OCI-LY1 (cell line): ENCODE data around the gene ATCAY.

ENCODE experiments used
- H2AFZ ChIP-seq: fragments of 200-600 bp; sonication (generic), shearing (Covaris generic); 2 replicates; pipeline ENCODE4 v1.6.0; 2014; ENCODE audit warnings: antibody characterized with exemption, mild to moderate bottlenecking, low read length
- H3F3A ChIP-seq: fragments of 200-600 bp; sonication (generic), shearing (Covaris generic); 2 replicates; pipeline ENCODE4 v1.6.0; 2014; ENCODE audit warnings: mild to moderate bottlenecking, antibody characterized with exemption, low read length, moderate library complexity; ENCODE audit not compliant: insufficient read depth
- H3K27ac ChIP-seq: fragments of 200-600 bp; sonication (generic); 2 replicates; pipeline ENCODE4 v1.5.1; 2014; ENCODE audit warnings: low read length, mixed run types, mild to moderate bottlenecking, low read depth; ENCODE audit not compliant: poor library complexity, severe bottlenecking
- H3K27me3 ChIP-seq: fragments of 200-600 bp; sonication (generic); 2 replicates; pipeline ENCODE4 v1.6.0; 2014; ENCODE audit warnings: antibody characterized with exemption, mild to moderate bottlenecking, low read length, moderate library complexity; ENCODE audit not compliant: insufficient read depth
- H3K36me3 ChIP-seq: fragments of 200-600 bp; sonication (generic); 2 replicates; pipeline ENCODE4 v1.6.1; 2014; ENCODE audit warnings: mild to moderate bottlenecking, antibody characterized with exemption, low read length, moderate library complexity, mixed read lengths; ENCODE audit not compliant: insufficient read depth
- H3K4me1 ChIP-seq: fragments of 200-600 bp; sonication (generic); 2 replicates; pipeline ENCODE4 v1.5.1; 2014; ENCODE audit warnings: mild to moderate bottlenecking, low read length, moderate library complexity; ENCODE audit not compliant: insufficient read depth, severe bottlenecking
- H3K4me2 ChIP-seq: fragments of 200-600 bp; sonication (generic), shearing (Covaris generic); 2 replicates; pipeline ENCODE4 v1.6.1; 2014; ENCODE audit warnings: low read length
- H3K4me3 ChIP-seq: fragments of 200-600 bp; sonication (generic); 2 replicates; pipeline ENCODE4 v1.5.1; 2014; ENCODE audit warnings: low read length, low read depth, mild to moderate bottlenecking, mixed read lengths; ENCODE audit not compliant: poor library complexity, severe bottlenecking
- H3K79me2 ChIP-seq: fragments of 200-600 bp; shearing (Covaris generic); 2 replicates; pipeline ENCODE4 v1.6.1; 2016; ENCODE audit warnings: mixed run types, low read length, mixed read lengths; ENCODE audit not compliant: insufficient read depth
- H3K9ac ChIP-seq: fragments of 200-600 bp; sonication (generic), shearing (Covaris generic); 2 replicates; pipeline ENCODE4 v1.6.1; 2014; ENCODE audit warnings: mild to moderate bottlenecking, low read length, mixed read lengths
- H3K9me2 ChIP-seq: fragments of 200-600 bp; sonication (generic), shearing (Covaris generic); 2 replicates; pipeline ENCODE4 v1.6.1; 2014; ENCODE audit warnings: low read depth, mild to moderate bottlenecking, low read length, mixed read lengths
- H3K9me3 ChIP-seq: fragments of 200-600 bp; shearing (Covaris generic); 2 replicates; pipeline ENCODE4 v1.6.1; 2014; ENCODE audit warnings: low read length, mixed read lengths
- H4K20me1 ChIP-seq: fragments of 200-600 bp; sonication (generic), shearing (Covaris generic); 2 replicates; pipeline ENCODE4 v1.6.0; 2016; ENCODE audit warnings: mild to moderate bottlenecking, low read length; ENCODE audit not compliant: insufficient read depth
- CTCF ChIP-seq: fragments of 200-600 bp; sonication (generic), shearing (Covaris generic); IDR thresholded peaks from 2 replicates; pipeline ENCODE4 v1.5.1; 2017; ENCODE audit warnings: mild to moderate bottlenecking, antibody characterized with exemption, low read length, moderate library complexity, mixed read lengths
- EZH2 ChIP-seq: fragments of 200-600 bp; sonication (generic), shearing (Covaris generic); IDR thresholded peaks from 2 replicates; pipeline ENCODE4 v1.8.0; 2017; ENCODE audit warnings: borderline replicate concordance, mixed run types, mild to moderate bottlenecking, antibody characterized with exemption, low read length, moderate library complexity, mixed read lengths

Gene ATCAY

GRCh38 chr19:3975144-3975543, 94.7 kb downstream of the ATCAY start:
- H3F3A ChIP-seq, result peaks cover 9% of the 10 kb centered on the region; the same call in 1 of the 2 replicates

GRCh38 chr19:3975637-3976087, 95.2 kb downstream of the ATCAY start:
- Histone ChIP-seq H3K9me3 (no peaks in the 10 kb centered on the region), H3K79me2 (no peaks in the 10 kb centered on the region), H3K27me3 (no peaks in the 10 kb centered on the region), H2AFZ (no peak overlapping the region), H3K9me2 (no peaks in the 10 kb centered on the region), H3K36me3 (peaks cover 57% of the 10 kb centered on the region), H3K4me2 (no peak overlapping the region), H3K4me1 (peaks cover 5% of the 10 kb centered on the region), H3K9ac (no peak overlapping the region), H3F3A (peaks cover 9% of the 10 kb centered on the region; the same call in 1 of the 2 replicates), H4K20me1 (no peaks in the 10 kb centered on the region), H3K4me3 (no peak overlapping the region), H3K27ac (no peak overlapping the region)
- TF ChIP-seq EZH2, result no peak
- no peak for TF ChIP-seq CTCF

More at GRCh38 chr19:3975144-3975543, 94.7 kb downstream of the ATCAY start:
- no peaks in the 10 kb centered on the region for H3K9me2 ChIP-seq
- H3K9me3 ChIP-seq, result no peaks in the 10 kb centered on the region
- peaks cover 3% of the 10 kb centered on the region; the same call in 1 of the 2 replicates for H3K79me2 ChIP-seq
- no peak for TF ChIP-seq CTCF
- no peak for TF ChIP-seq EZH2
- no peak overlapping the region for H3K4me2 ChIP-seq
- H2AFZ ChIP-seq, result no peak overlapping the region
- no peak overlapping the region for H3K9ac ChIP-seq
- H3K4me3 ChIP-seq, result no peak overlapping the region
- peaks cover 8% of the 10 kb centered on the region for H3K4me1 ChIP-seq
- H3K27me3 ChIP-seq, result no peaks in the 10 kb centered on the region
- no peaks in the 10 kb centered on the region for H4K20me1 ChIP-seq
- H3K36me3 ChIP-seq, result peaks cover 52% of the 10 kb centered on the region
- H3K27ac ChIP-seq, result no peak overlapping the region

- Histone ChIP-seq H3K9me2 (no peaks in the 10 kb centered on the region), H3K9ac (no peak overlapping the region), H3F3A (peaks cover 9% of the 10 kb centered on the region; the same call in 1 of the 2 replicates), H3K9me3 (no peaks in the 10 kb centered on the region), H3K36me3 (peaks cover 67% of the 10 kb centered on the region), H4K20me1 (no peaks in the 10 kb centered on the region), H3K4me1 (peaks cover under 1% of the 10 kb centered on the region), H3K27ac (no peak overlapping the region), H3K4me3 (no peak overlapping the region), H3K79me2 (peaks cover 4% of the 10 kb centered on the region; the same call in 1 of the 2 replicates), H3K4me2 (no peak overlapping the region), H2AFZ (no peak overlapping the region), H3K27me3 (no peaks in the 10 kb centered on the region)
- TF ChIP-seq EZH2 (no peak), CTCF (no peak)
Measured at GRCh38 chr19:3976495-3977241, 96.2 kb downstream of the ATCAY start.
